B cell (primary cell): ENCODE data around the gene PLCG2.

ENCODE experiments used
- CTCF ChIP-seq: fragments of 200-600 bp; IDR thresholded peaks from one replicate; pipeline ENCODE4 v1.8.0; 2022; ENCODE audit warnings: antibody characterized with exemption, mild to moderate bottlenecking
- EZH2 ChIP-seq: IDR thresholded peaks from 2 replicates; pipeline ENCODE4 v1.6.1; 2012; ENCODE audit warnings: borderline replicate concordance, low read depth, mild to moderate bottlenecking, moderate library complexity, low read length; ENCODE audit not compliant: insufficient read depth, poor library complexity, severe bottlenecking

GRCh38 chr16:81752876-81753227, 26.2 kb upstream of the PLCG2 start:
- TF ChIP-seq CTCF (no peak), EZH2 (no peak)
